Astrocyte (in vitro differentiated cells and primary cell): ENCODE results near the gene CMTR1.

Source experiments
- EZH2 ChIP-seq: IDR thresholded peaks from 2 replicates; pipeline ENCODE4 v1.6.1; 2012; ENCODE audit warnings: mild to moderate bottlenecking, low read length, inconsistent platforms; ENCODE audit not compliant: insufficient read depth
- TF ChIP-seq, protein P1 (sequence below): IDR thresholded peaks from 2 replicates; pipeline ENCODE4 v1.5.1; 2011; ENCODE audit warnings: low read depth, mild to moderate bottlenecking, inconsistent platforms, low read length, moderate library complexity; ENCODE audit not compliant: insufficient read depth

DNA sequence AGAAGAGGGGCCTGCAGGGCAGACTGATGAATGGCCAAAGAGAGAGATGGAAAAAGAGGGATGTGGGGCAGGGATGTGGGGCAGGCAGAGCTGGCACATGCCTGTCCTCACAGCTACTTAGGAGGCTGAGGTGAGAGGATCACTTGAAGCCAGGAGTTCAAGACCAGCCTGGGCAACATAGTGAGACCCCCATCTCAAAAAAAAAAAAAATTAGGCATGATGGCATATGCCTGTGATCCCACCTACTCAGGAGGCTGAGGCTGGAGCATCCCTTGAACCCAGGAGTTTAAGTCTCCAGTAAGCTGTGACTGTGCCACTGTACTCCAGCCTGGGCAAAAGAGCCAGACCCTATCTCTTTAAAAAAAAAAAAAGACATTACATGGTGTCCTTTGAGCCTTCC lies 44.4 kb upstream of the CMTR1 start:
- TF ChIP-seq, protein P1, sequence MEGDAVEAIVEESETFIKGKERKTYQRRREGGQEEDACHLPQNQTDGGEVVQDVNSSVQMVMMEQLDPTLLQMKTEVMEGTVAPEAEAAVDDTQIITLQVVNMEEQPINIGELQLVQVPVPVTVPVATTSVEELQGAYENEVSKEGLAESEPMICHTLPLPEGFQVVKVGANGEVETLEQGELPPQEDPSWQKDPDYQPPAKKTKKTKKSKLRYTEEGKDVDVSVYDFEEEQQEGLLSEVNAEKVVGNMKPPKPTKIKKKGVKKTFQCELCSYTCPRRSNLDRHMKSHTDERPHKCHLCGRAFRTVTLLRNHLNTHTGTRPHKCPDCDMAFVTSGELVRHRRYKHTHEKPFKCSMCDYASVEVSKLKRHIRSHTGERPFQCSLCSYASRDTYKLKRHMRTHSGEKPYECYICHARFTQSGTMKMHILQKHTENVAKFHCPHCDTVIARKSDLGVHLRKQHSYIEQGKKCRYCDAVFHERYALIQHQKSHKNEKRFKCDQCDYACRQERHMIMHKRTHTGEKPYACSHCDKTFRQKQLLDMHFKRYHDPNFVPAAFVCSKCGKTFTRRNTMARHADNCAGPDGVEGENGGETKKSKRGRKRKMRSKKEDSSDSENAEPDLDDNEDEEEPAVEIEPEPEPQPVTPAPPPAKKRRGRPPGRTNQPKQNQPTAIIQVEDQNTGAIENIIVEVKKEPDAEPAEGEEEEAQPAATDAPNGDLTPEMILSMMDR: no peak
- TF ChIP-seq EZH2: no peak
